ENCODE data around the gene SPACA7.

GRCh38 chr13:112416647-112417046 lies 40.5 kb downstream of the SPACA7 start:
- TF ChIP-seq POLR2A (IDR thresholded peaks at IDR 0.05) (no peak), CTCF (IDR thresholded peaks at IDR 0.05) (no peak), POLR2AphosphoS5 (IDR thresholded peaks at IDR 0.05) (no peak)
